ENCODE results near the gene MTCL3.

GRCh38 chr6:127463056-127463455, 56.1 kb downstream of the MTCL3 start:
- TF ChIP-seq POLR2AphosphoS5 (IDR thresholded peaks at IDR 0.05; ENCODE audit: insufficient read depth, low read depth, low read length) (no peak), CTCF (IDR thresholded peaks at IDR 0.05; ENCODE audit: extremely low read depth in 1 of 2, insufficient read depth in 1 of 2, low read depth in 1 of 2, low read length in 2 of 2) (no peak)
